Fibroblast of villous mesenchyme (primary cell): ENCODE results near the gene SLC22A5. TPM values are rescaled to one million over a fixed set of nuclear protein-coding genes. Genes with fewer than 3 reads are reported as not detected.

ENCODE experiments used
- DNase-seq: peaks from one replicate; pipeline ENCODE4 v3.0.0-alpha.2; 2010; ENCODE audit warnings: low read depth
- H3K4me3 ChIP-seq: 2 replicates; pipeline ENCODE4 v1.5.1; 2011; ENCODE audit warnings: low read depth, mild to moderate bottlenecking, low read length
- total RNA-seq: library from RNA; depleted of rRNA; stranded (reverse); fragments of >200 nt; gene quantifications from 2 replicates; pipeline ENCODE4 v1.2.3, GENCODE V29; 2012
- TF ChIP-seq, protein P1 (sequence below): IDR thresholded peaks from 2 replicates; pipeline ENCODE4 v1.5.1; 2012; ENCODE audit warnings: low read depth, mild to moderate bottlenecking, low read length; ENCODE audit not compliant: insufficient read depth

Gene SLC22A5
- total RNA-seq, 1 donor = 7.3 TPM

DNA sequence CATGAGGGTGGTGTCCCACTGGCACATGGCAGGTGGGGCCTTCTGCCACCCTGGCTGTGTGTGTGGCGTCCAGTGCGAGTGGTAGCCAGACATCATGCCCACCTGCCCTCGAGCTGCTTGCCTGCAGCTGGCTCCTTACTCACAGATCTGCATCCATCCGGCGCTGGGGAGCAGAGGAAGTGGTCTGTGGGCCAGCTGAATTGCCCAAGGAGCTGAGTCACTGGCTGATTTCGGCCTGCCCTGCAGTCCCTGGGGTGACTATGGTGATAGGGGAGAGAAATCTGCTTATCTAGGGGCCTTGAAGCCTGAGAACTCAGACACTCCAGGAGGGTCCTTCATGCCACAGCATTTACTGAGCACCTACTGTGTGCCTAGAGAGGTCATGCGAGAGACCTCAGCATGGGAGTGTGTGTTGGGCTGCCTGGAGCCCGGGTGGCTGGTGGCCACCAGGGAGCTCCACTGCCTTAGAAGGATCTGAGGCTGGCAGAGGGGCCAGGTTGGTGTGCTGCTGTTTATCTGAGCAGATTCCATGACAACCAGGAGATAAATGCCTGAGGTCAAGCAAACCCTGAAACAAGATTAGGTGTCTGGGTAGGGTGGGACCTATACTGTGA, 57.1 kb downstream of the SLC22A5 start:
- peak overlapping the region; percentile 40 for H3K4me3 ChIP-seq
- DNase-seq = peak; percentile 96
- TF ChIP-seq, protein P1, sequence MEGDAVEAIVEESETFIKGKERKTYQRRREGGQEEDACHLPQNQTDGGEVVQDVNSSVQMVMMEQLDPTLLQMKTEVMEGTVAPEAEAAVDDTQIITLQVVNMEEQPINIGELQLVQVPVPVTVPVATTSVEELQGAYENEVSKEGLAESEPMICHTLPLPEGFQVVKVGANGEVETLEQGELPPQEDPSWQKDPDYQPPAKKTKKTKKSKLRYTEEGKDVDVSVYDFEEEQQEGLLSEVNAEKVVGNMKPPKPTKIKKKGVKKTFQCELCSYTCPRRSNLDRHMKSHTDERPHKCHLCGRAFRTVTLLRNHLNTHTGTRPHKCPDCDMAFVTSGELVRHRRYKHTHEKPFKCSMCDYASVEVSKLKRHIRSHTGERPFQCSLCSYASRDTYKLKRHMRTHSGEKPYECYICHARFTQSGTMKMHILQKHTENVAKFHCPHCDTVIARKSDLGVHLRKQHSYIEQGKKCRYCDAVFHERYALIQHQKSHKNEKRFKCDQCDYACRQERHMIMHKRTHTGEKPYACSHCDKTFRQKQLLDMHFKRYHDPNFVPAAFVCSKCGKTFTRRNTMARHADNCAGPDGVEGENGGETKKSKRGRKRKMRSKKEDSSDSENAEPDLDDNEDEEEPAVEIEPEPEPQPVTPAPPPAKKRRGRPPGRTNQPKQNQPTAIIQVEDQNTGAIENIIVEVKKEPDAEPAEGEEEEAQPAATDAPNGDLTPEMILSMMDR = peak; percentile 75

DNA sequence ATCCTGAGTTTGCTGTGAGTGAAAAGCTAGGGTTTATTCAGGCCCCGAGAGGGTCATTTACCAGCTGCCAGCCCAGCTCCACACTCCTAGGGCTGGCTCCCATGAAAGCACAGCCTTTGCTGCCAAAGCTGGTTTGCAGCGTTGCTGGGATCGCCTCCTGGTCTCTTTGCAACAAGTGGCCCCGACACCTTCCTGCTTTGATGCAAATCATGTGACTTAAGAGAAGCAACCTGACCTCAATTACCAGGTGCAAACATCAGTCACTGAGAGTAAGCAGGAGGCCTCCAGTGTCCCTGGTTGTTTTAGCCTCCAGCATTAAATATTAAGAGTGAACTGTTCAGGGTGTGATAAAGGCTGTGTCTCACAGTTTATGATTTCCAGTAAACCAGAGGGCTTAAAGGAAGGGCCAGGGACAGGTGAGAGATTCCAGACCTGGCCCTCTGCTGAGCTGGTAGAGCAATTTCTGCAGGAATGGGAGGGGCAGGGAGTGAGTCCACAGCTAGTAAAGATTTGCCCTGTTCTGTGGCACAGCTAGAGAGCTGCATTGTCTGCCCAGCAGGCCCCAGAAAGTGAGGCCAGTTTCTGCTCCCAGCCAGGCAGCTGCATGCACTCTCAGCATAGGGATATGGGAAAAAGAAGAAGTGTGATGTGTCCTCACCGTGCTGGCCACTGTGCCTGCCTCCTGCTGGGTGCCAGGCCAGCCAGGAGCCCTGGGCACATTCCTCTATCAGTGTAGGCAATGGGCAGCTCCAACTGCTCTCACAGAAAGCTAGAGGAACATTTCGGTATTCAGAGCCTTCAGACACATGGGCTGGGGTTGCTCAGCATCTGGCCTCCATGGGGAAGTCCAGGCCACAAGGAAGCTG, 58.0 kb downstream of the SLC22A5 start:
- TF ChIP-seq, protein P1 = no peak
- H3K4me3 ChIP-seq = no peak overlapping the region
- no peak for DNase-seq

DNA sequence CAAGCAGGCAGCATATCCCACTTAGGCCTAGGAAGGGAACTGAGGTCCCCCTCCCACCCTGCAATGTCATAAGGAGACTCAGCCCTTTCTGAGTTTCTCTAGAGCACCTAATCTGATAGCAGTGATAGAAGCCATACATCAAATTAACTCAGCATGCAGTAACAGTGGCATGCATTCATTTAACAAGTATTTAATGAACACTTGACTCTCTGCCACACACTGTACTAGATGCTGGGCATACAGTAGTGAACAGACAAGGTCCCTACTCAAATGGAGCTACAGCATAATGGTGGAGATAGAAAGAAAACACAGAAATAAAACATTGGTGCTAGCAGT, 58.6 kb downstream of the SLC22A5 start:
- DNase-seq = no peak
- H3K4me3 ChIP-seq = no peak overlapping the region
- TF ChIP-seq, protein P1 = no peak

DNA sequence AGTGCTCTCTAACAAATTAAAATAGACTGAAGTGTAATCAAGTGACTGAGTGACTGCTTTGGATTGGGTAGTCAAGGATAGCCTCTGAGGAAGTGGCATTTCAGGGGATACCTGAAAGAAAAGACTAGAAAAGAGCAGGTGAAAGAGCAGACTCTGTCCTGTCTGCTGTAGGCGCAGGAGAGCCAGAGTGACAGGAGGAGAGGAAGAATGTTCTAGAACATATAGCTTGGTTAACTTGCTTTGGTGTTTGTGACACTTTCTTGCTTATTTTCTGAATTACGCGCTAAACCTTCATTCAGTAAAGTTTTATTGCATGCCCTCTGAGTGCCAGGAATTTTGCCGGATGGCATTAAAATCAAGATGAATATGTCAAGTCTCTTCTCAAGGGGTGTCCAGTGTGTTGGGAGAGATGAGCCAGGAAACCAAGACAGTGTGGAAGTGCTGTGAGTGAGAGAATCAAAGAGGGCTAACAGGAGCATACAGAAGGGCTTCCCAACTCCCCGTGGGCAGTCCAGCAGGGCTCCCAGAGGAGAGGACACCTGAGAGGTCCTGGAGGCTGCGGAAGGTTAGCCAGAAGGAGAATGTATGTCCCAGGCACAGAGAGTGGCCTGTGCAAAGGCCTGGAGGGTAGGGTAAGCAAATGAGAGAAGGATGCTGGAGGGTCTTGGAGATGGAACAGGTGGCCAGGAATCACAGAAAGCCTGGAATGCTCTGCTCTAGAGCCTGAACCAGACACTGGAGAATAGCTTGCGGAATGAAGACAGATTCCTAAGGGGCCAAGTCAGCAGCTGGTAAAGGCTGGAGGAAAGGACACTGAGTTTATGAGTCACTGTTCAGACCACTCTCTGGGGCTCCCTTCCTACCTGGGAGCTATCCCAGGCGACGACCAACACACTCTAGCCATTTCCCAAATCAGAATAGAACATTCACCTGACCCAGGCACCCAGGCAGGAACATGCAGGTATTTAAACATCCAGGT, 59.3 kb downstream of the SLC22A5 start:
- TF ChIP-seq, protein P1 = no peak
- DNase-seq = peak; percentile 88
- no peak overlapping the region for H3K4me3 ChIP-seq

DNA sequence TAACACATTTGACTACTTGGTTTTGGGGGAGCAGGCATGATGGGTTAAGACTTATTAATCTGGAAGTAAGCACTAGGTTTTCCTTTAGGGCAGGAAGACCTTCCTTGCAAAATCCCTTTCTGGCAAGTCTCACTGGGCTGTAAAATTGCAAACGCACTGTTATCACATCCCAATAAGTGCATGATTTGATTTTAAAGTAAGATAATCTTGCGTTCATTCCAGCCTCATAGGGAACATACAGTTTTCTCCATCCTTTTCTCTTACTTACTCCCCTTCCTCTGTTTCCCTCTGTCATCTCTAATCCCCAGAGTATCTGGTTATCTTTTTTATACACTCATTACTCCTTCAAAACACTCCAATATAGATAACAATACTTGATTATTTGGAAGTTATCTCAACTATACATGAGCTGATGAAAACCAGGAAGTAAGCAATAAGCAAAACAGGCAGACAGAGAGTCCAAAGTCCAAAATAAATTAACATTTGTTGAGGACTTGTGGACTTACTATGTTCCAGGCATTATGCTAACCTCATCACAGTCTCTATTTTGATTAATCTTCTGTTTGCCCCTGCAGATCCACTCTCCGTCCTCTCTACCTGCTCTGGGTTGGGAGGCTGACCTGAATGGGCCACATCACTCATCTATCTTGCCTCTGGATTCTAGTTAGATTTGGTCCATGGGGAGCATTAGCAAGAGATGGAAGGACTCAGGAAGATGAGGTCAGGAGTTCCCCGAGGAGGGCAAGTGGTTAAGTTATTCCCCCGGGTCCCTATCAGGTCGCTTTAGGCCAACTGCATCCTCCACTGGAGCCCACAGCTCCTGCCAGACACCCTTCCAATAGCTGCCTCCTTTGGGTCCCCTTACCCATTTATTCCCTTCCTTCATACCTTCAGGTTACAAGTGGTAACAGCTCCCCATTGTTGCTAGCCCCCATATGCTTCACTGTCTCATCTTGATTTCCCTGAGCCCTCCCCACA, 60.2 kb downstream of the SLC22A5 start:
- peak; percentile 90 for DNase-seq
- no peak overlapping the region for H3K4me3 ChIP-seq
- TF ChIP-seq, protein P1 = no peak

DNA sequence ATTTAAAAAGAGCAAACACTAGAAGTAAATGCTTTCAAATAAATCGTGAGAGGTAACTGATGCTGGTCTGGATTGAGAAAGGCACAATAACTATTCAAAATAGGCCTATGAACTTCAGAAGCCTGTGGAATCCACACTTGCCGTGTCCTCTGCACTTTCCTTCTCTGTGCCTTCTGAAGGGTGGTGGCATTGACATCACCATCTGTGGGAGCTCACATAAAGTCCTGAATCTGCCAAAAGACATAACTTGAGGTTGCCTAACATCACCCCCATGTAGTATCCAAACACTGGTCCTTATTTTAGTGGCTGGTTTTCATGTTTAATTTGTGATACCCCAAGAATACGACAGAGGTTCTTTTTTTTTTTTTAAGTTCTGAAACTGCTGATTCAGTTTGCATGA, 61.2 kb downstream of the SLC22A5 start:
- DNase-seq = no peak
- TF ChIP-seq, protein P1 = no peak
- no peak overlapping the region for H3K4me3 ChIP-seq
